Measurements from ENCODE around the gene ABHD1.

Gene ABHD1

GRCh38 chr2:27127883-27128667 is 4.5 kb downstream of the ABHD1 start:
- no peak for DNase-seq (ENCODE audit: low read depth)
- no peak for TF ChIP-seq CTCF (IDR thresholded peaks at IDR 0.05; ENCODE audit: insufficient read depth, low read depth, low read length, missing control alignments)
- no peak overlapping the region for H3K4me3 ChIP-seq (ENCODE audit: low read depth, low read length)

DNA sequence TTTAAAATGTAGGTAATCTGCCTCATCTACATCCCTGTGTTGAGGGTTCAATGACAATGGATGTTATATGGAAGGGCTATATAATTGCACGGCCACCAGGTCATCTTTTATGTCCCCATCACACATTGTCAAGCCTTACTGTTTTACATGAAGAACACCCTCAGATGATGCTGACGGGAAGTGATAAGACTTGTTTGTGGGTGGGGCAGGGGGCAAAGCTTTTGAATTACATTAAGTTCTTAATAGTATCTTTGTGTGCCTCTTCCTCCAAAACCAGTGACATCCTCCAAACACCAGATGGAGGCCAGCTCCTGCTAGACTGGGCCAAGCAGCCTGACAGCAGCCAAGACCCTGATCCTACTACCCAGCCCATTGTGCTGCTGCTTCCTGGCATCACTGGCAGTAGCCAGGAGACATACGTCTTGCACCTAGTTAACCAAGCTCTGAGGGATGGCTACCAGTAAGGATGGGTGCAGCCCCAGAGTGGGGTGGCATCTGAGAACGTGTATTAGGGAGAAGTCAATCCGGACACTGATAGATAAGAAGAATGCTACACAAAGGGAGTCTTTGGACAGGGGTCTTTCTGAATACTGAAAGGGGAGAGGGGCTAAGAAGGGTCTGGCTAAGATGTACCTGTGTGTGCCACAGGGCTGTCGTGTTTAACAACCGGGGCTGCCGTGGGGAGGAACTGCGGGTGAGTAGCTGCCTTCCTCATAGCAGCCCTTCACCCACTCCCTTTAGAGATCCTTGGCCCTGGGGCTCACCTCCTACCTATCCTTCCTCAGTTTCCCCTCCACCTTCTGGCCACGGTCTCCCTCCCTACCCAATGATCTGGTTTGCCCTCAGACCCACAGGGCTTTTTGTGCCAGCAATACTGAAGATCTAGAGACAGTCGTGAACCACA is 5.3 kb downstream of the ABHD1 start:
- no peak for DNase-seq (ENCODE audit: low read depth)

DNA sequence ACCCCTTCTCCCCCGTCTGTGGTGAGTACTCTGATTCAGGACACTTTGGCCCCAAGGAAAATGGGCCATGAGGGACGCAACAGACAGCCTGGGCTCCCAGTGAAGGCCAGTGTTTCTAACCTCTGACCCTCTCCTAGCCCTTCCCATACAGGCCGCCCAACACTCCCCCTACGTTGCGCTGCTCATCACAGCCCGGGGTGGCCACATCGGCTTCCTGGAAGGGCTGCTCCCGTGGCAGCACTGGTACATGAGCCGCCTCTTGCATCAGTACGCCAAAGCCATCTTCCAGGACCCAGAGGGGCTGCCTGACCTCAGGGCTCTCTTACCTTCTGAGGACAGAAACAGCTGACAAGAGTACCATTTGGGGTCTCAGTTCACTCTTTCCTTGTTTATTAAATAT is 6.8 kb downstream of the ABHD1 start:
- no peak overlapping the region for H3K4me3 ChIP-seq (ENCODE audit: low read depth, low read length)
- TF ChIP-seq CTCF (IDR thresholded peaks at IDR 0.05; ENCODE audit: insufficient read depth, low read depth, low read length, missing control alignments): no peak
- no peak for DNase-seq (ENCODE audit: low read depth)

More for the DNA sequence above, 5.3 kb downstream of the ABHD1 start:
- no peak for TF ChIP-seq CTCF (IDR thresholded peaks at IDR 0.05; ENCODE audit: insufficient read depth, low read depth, low read length, missing control alignments)
- H3K4me3 ChIP-seq (ENCODE audit: low read depth, low read length): no peak overlapping the region

DNA sequence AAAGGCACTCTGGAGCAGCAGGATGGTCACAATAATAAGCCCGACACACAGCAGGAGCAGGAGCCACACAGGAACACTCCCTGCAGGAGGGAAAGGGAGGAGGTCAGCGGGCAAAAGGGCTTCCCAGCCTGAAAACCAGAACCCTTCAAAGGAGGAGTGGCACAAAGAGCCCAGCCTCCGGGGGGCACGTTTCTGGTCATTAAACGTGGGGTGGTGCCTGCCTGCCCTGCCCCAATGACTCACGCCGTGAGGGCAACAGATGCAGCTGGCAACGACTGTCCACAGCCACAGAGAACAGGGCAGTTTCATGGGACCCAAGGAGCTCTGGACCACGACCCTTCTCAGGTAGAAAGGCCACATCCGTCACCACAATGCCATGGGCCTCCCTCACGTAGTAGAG is 7.8 kb downstream of the ABHD1 start:
- TF ChIP-seq CTCF (IDR thresholded peaks at IDR 0.05; ENCODE audit: insufficient read depth, low read depth, low read length, missing control alignments): no peak

GRCh38 chr2:27133195-27133875 is 9.7 kb downstream of the ABHD1 start:
- H3K4me3 ChIP-seq (ENCODE audit: low read depth, low read length): peak overlapping the region; percentile 79
- DNase-seq (ENCODE audit: low read depth): peak; percentile 40
- TF ChIP-seq CTCF (IDR thresholded peaks at IDR 0.05; ENCODE audit: insufficient read depth, low read depth, low read length, missing control alignments): no peak

More for the DNA sequence above, 7.8 kb downstream of the ABHD1 start:
- no peak for DNase-seq (ENCODE audit: low read depth)
- H3K4me3 ChIP-seq (ENCODE audit: low read depth, low read length): no peak overlapping the region

GRCh38 chr2:27133905-27134780 is 10.5 kb downstream of the ABHD1 start, which contains the start of gene PREB:
PREB (minus strand) TSS chr2:27134636; CDS start chr2:27134421, 215 bp downstream.
- TF ChIP-seq CTCF (IDR thresholded peaks at IDR 0.05; ENCODE audit: insufficient read depth, low read depth, low read length, missing control alignments): peak; percentile 28
- peak within 1 kb of the TSS; percentile 79 for H3K4me3 ChIP-seq (ENCODE audit: low read depth, low read length)
- peak; percentile 97 for DNase-seq (ENCODE audit: low read depth)

All from GM12865 (cell line).